H1 (cell line): ENCODE results near the gene MATN4. TPM values are rescaled to one million over a fixed set of nuclear protein-coding genes. Genes with fewer than 3 reads are reported as not detected.

Experiments used
- CREB1 ChIP-seq: IDR thresholded peaks from 2 replicates; pipeline ENCODE4 v1.6.1; 2012; ENCODE audit warnings: inconsistent platforms
- FOSL1 ChIP-seq: IDR thresholded peaks from 2 replicates; pipeline ENCODE4 v1.6.1; 2011; ENCODE audit warnings: mild to moderate bottlenecking, low read depth, low read length, moderate library complexity; ENCODE audit not compliant: insufficient read depth
- JUN ChIP-seq: IDR thresholded peaks from 2 replicates; pipeline ENCODE4 v1.6.1; 2011; ENCODE audit warnings: low read depth, mild to moderate bottlenecking, improper control_type of control experiment, low read length
- JUND ChIP-seq: IDR thresholded peaks from 2 replicates; pipeline ENCODE4 v1.6.1; 2011; ENCODE audit warnings: mild to moderate bottlenecking, improper control_type of control experiment, low read length
- SAP30 ChIP-seq: fragments of 300-600 bp; sonication (generic); IDR thresholded peaks from 2 replicates; pipeline ENCODE4 v1.7.1; 2012; ENCODE audit warnings: low read length, moderate library complexity, mild to moderate bottlenecking, inconsistent platforms; ENCODE audit not compliant: insufficient read depth, insufficient replicate concordance
- ZNF274 ChIP-seq: IDR thresholded peaks from 2 replicates; pipeline ENCODE4 v1.7.0; 2012; ENCODE audit warnings: low read length, borderline replicate concordance; ENCODE audit errors: extremely low read depth
- polyA plus RNA-seq, 7 experiments: library from polyadenylated mRNA; depleted of rRNA in 3 of 7; stranded (reverse) in 5 of 7; unstranded in 2 of 7; fragments of >200 nt in 5 of 7; fragments of 200-250 nt in 2 of 7; gene quantifications; 1 replicate in 5 of 7; 2 replicates in 1 of 7; 4 replicates in 1 of 7; pipeline versions ENCODE4 v1.2.1 to v1.2.3, GENCODE V29; 2011 to 2013; ENCODE audit warnings: missing spikeins in 2 of 7, mixed read lengths in 2 of 7
- total RNA-seq: library from RNA; stranded (reverse); fragmentation: NEBNext Ultra II Directional; extraction: Animal tissue kit (Norgen Biotek cat#: 25700); gene quantifications from 2 replicates; pipeline ENCODE4 v1.2.1, GENCODE V29; 2021

Gene MATN4
- total and polyA plus RNA-seq, 2 of the 8 experiments (the other 6 are each of a cell fraction or from before 2014, with no cell fraction given) = 2.1 to 4.4 TPM

DNA sequence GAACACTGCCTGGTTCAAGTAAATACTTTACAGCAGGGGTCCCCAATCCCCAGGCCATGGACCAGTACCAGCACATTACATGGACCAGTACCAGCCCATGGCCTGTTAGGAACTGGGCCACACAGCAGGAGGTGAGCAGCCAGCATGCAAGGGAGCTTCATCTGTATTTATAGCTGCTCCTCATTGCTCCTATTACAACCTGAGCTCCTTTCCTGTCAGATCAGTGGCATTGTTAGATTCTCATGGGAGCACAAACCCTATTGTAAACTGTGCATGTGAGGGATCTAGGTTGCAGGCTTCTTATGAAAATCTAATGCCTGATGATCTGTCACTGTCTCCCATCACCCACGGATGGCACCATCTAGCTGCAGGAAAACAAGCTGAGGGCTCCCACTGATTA lies 13.4 kb downstream of the MATN4 start (continued):
- no peak for TF ChIP-seq JUN
- no peak for TF ChIP-seq ZNF274
- TF ChIP-seq CREB1 = no peak
- TF ChIP-seq JUND = no peak
- TF ChIP-seq FOSL1 = no peak
- no peak for TF ChIP-seq SAP30
